ENCODE data around the gene LIN28A.

Gene LIN28A

GRCh38 chr1:26471498-26472319 is 61.1 kb downstream of the LIN28A start (continued):
- TF ChIP-seq ZNF362 (tag by site-specific recombination; IDR thresholded peaks at IDR 0.05) = no peak
- no peak for TF ChIP-seq ZNF626 (tag by site-specific recombination; IDR thresholded peaks at IDR 0.05)
- no peak for TF ChIP-seq ZNF404 (tag by site-specific recombination; IDR thresholded peaks at IDR 0.05)
- TF ChIP-seq REPIN1 (tag by site-specific recombination; IDR thresholded peaks at IDR 0.05; ENCODE audit: low read depth) = no peak
- peak; percentile 70 for TF ChIP-seq ZNF24 (tag by site-specific recombination; IDR thresholded peaks at IDR 0.05)
- TF ChIP-seq GLI4 (tag by site-specific recombination; IDR thresholded peaks at IDR 0.05) = no peak
- no peak for TF ChIP-seq ZNF239 (tag by site-specific recombination; IDR thresholded peaks at IDR 0.05)
- TF ChIP-seq ZNF555 (tag by site-specific recombination; conservative IDR thresholded peaks at IDR 0.05) = no peak
- no peak for TF ChIP-seq ZNF488 (tag by site-specific recombination; IDR thresholded peaks at IDR 0.05)
- TF ChIP-seq GLI2 (tag by site-specific recombination; IDR thresholded peaks at IDR 0.05; ENCODE audit: borderline replicate concordance, low read depth) = no peak
- no peak for TF ChIP-seq ZNF791 (tag by site-specific recombination; IDR thresholded peaks at IDR 0.05)
- no peak for TF ChIP-seq ZBTB1 (tag by site-specific recombination; IDR thresholded peaks at IDR 0.05)
- TF ChIP-seq ZNF211 (tag by site-specific recombination; IDR thresholded peaks at IDR 0.05; ENCODE audit: low read depth) = no peak
- TF ChIP-seq ZFP69B (tag by site-specific recombination; IDR thresholded peaks at IDR 0.05) = peak; percentile 38; the same call in 1 of the 2 replicates
- no peak for TF ChIP-seq ZFP3 (tag by site-specific recombination; IDR thresholded peaks at IDR 0.05; ENCODE audit: low read depth)

GRCh38 chr1:26472320-26472900 is 61.8 kb downstream of the LIN28A start, which contains the start of gene HMGN2:
HMGN2 (plus strand) TSS chr1:26472440; CDS start chr1:26472613, 173 bp downstream.
- H3K27ac ChIP-seq (ENCODE audit: extremely low read depth, low read depth, low read length) = peak within 1 kb of the TSS; percentile 100
- H3K4me3 ChIP-seq (ENCODE audit: low read depth, low read length) = peak within 1 kb of the TSS; percentile 88
- H3K36me3 ChIP-seq (ENCODE audit: control insufficient read depth in 2 of 2, insufficient read depth in 1 of 2, low read length in 2 of 2) = peaks cover 26 to 63% of the 10 kb centered on the region in 2 experiments
- ChIA-PET CTCF (interaction anchor here (0.7 to 3.4 kb wide), 3 partner anchors 13 to 39 kb away, joined by 4 to 30 read pairs (median 14); partner anchors contain the start of gene DHDDS), POLR2A (interaction anchor here (0.6 to 2.4 kb wide), 13 partner anchors 9 to 455 kb away, joined by 3 to 19 read pairs (median 5); partner anchors contain the start of gene DHDDS)
- peaks cover 2% of the 10 kb centered on the region; the same call in 1 of the 2 replicates for H3K4me1 ChIP-seq (ENCODE audit: control insufficient read depth, insufficient read depth, low read length)
- no peaks in the 10 kb centered on the region for H3K9me3 ChIP-seq (ENCODE audit: control insufficient read depth, insufficient read depth, low read depth, low read length)
- TF ChIP-seq ZNF513 (tag by site-specific recombination; IDR thresholded peaks at IDR 0.05) (peak; percentile 61), ZSCAN30 (tag by site-specific recombination; IDR thresholded peaks at IDR 0.05) (peak; percentile 91), ZNF184 (tag by site-specific recombination; IDR thresholded peaks at IDR 0.05) (peak; percentile 25; the same call in 1 of the 2 replicates), ZIC2 (tag by site-specific recombination; IDR thresholded peaks at IDR 0.05) (0 out of 2 replicates have a peak, but pooled peaks have one; percentile 6), ZNF776 (tag by site-specific recombination; IDR thresholded peaks at IDR 0.05; ENCODE audit: borderline replicate concordance) (no peak), ZNF341 (tag by site-specific recombination; IDR thresholded peaks at IDR 0.05; ENCODE audit: low read depth) (peak; percentile 73; the same call in 1 of the 2 replicates), ZNF121 (tag by site-specific recombination; IDR thresholded peaks at IDR 0.05) (0 out of 2 replicates have a peak, but pooled peaks have one; percentile 28), ZNF664 (tag by site-specific recombination; IDR thresholded peaks at IDR 0.05) (no peak), ZNF692 (tag by site-specific recombination; IDR thresholded peaks at IDR 0.05) (0 out of 2 replicates have a peak, but pooled peaks have one; percentile 10), ZNF24 (tag by site-specific recombination; IDR thresholded peaks at IDR 0.05) (no peak), ZNF555 (tag by site-specific recombination; conservative IDR thresholded peaks at IDR 0.05) (no peak), ZNF561 (tag by site-specific recombination; IDR thresholded peaks at IDR 0.05; ENCODE audit: borderline replicate concordance) (peak; percentile 93), GLIS2 (tag by site-specific recombination; IDR thresholded peaks at IDR 0.05) (peak; percentile 61; the same call in 1 of the 2 replicates), ZNF394 (tag by site-specific recombination; IDR thresholded peaks at IDR 0.05; ENCODE audit: borderline replicate concordance) (no peak), GLIS1 (tag by site-specific recombination; IDR thresholded peaks at IDR 0.05) (peak; percentile 91), ZNF169 (tag by site-specific recombination; IDR thresholded peaks at IDR 0.05) (no peak)

Measured in HEK293 (cell line).